Subcutaneous abdominal adipose tissue (tissue), 5 donors: ENCODE results near the gene NAV1.
A peak's percentile ranks its signal among the peaks of the same experiment; 100 is the strongest.

ENCODE experiments used
- H3K27ac ChIP-seq: one replicate; pipeline ENCODE4 v1.7.0; 2013; ENCODE audit warnings: low read depth, mild to moderate bottlenecking, inconsistent platforms, low read length, moderate library complexity
- H3K27me3 ChIP-seq, 5 donors: one replicate each; pipeline ENCODE4 v1.7.0; 2013; ENCODE audit warnings: low read length in 5 of 5, inconsistent platforms in 1 of 5; ENCODE audit not compliant: control insufficient read depth in 5 of 5, insufficient read depth in 4 of 5
- H3K36me3 ChIP-seq, 5 donors: one replicate each; pipeline ENCODE4 v1.7.0; 2013; ENCODE audit warnings: low read length in 5 of 5; ENCODE audit not compliant: control insufficient read depth in 5 of 5, insufficient read depth in 5 of 5
- H3K4me1 ChIP-seq, 5 donors: one replicate each; pipeline ENCODE4 v1.7.0; 2013; ENCODE audit warnings: low read length in 5 of 5, mild to moderate bottlenecking in 3 of 5, moderate library complexity in 1 of 5; ENCODE audit not compliant: control insufficient read depth in 5 of 5, insufficient read depth in 5 of 5
- H3K4me3 ChIP-seq, 5 donors: one replicate each; pipeline ENCODE4 v1.7.0; 2013; ENCODE audit warnings: low read length in 5 of 5, low read depth in 1 of 5
- H3K9ac ChIP-seq, 5 donors: one replicate each; pipeline ENCODE4 v1.7.0; 2013; ENCODE audit warnings: low read length in 5 of 5, mild to moderate bottlenecking in 4 of 5, moderate library complexity in 3 of 5
- H3K9me3 ChIP-seq, 5 donors: one replicate each; pipeline ENCODE4 v1.7.0; 2013; ENCODE audit warnings: low read length in 5 of 5; ENCODE audit not compliant: control insufficient read depth in 5 of 5
- donor health status: healthy.
- donor health status: healthy.
- donor health status: healthy.
- donor health status: healthy.
- donor health status: healthy.

NAV1 gene

GRCh38 chr1:201554789-201555592 lies 16.1 kb downstream of the NAV1 start:
- Histone ChIP-seq H3K9me3 (no peaks in the 10 kb centered on the region), H3K4me1 (peaks cover 12 to 82% (median 41%) of the 10 kb centered on the region in 5 donors), H3K4me3 (no peak overlapping the region), H3K27ac (peak overlapping the region; percentile 82), H3K36me3 (no peaks in the 10 kb centered on the region), H3K9ac (no peak overlapping the region), H3K27me3 (no peaks in the 10 kb centered on the region)

- no peak overlapping the region for H3K4me3 ChIP-seq
- H3K9ac ChIP-seq, result no peak overlapping the region
- no peaks in the 10 kb centered on the region for H3K9me3 ChIP-seq
- no peaks in the 10 kb centered on the region for H3K36me3 ChIP-seq
- peaks cover 14 to 88% (median 47%) of the 10 kb centered on the region in 5 donors for H3K4me1 ChIP-seq
- H3K27me3 ChIP-seq, result no peaks in the 10 kb centered on the region
- H3K27ac ChIP-seq, result peak overlapping the region; percentile 82
Measured at GRCh38 chr1:201555593-201555945, 16.6 kb downstream of the NAV1 start.

GRCh38 chr1:201556841-201557571 lies 18.1 kb downstream of the NAV1 start:
- no peaks in the 10 kb centered on the region for H3K36me3 ChIP-seq
- H3K27me3 ChIP-seq, result no peaks in the 10 kb centered on the region
- H3K9me3 ChIP-seq, result no peaks in the 10 kb centered on the region
- H3K9ac ChIP-seq, result peak overlapping the region in 2 of 5 donors; percentile 13 to 16
- H3K4me1 ChIP-seq, result peaks cover 16 to 94% (median 58%) of the 10 kb centered on the region in 5 donors
- peak overlapping the region; percentile 82 for H3K27ac ChIP-seq
- no peak overlapping the region for H3K4me3 ChIP-seq

GRCh38 chr1:201557572-201557958 lies 18.6 kb downstream of the NAV1 start:
- Histone ChIP-seq H3K4me1 (peaks cover 20 to 95% (median 61%) of the 10 kb centered on the region in 5 donors), H3K9me3 (no peaks in the 10 kb centered on the region), H3K27me3 (no peaks in the 10 kb centered on the region), H3K36me3 (no peaks in the 10 kb centered on the region), H3K9ac (peak overlapping the region in 1 of 5 donors; percentile 13), H3K27ac (peak overlapping the region; percentile 82), H3K4me3 (no peak overlapping the region)

GRCh38 chr1:201559679-201560162 lies 20.8 kb downstream of the NAV1 start:
- Histone ChIP-seq H3K27ac (peak overlapping the region; percentile 30), H3K36me3 (no peaks in the 10 kb centered on the region), H3K9ac (peak overlapping the region in 1 of 5 donors; percentile 16)

GRCh38 chr1:201560328-201561194 lies 21.6 kb downstream of the NAV1 start:
- H3K9ac ChIP-seq, result peak overlapping the region in 1 of 5 donors; percentile 28
- peaks cover 19 to 94% (median 66%) of the 10 kb centered on the region in 5 donors for H3K4me1 ChIP-seq

More at GRCh38 chr1:201559679-201560162, 20.8 kb downstream of the NAV1 start:
- Histone ChIP-seq H3K9me3 (no peaks in the 10 kb centered on the region), H3K4me3 (no peak overlapping the region), H3K4me1 (peaks cover 21 to 93% (median 64%) of the 10 kb centered on the region in 5 donors), H3K27me3 (no peaks in the 10 kb centered on the region)

GRCh38 chr1:201561195-201561564 lies 22.3 kb downstream of the NAV1 start:
- Histone ChIP-seq H3K4me1 (peaks cover 19 to 96% (median 69%) of the 10 kb centered on the region in 5 donors), H3K36me3 (no peaks in the 10 kb centered on the region), H3K9ac (peak overlapping the region in 1 of 5 donors; percentile 28), H3K4me3 (no peak overlapping the region), H3K27ac (no peak overlapping the region), H3K27me3 (no peaks in the 10 kb centered on the region), H3K9me3 (no peaks in the 10 kb centered on the region)

More at GRCh38 chr1:201560328-201561194, 21.6 kb downstream of the NAV1 start:
- no peaks in the 10 kb centered on the region for H3K9me3 ChIP-seq
- no peaks in the 10 kb centered on the region for H3K27me3 ChIP-seq
- no peaks in the 10 kb centered on the region for H3K36me3 ChIP-seq
- no peak overlapping the region for H3K4me3 ChIP-seq
- peak overlapping the region; percentile 30 for H3K27ac ChIP-seq

- Histone ChIP-seq H3K27me3 (no peaks in the 10 kb centered on the region), H3K9ac (peak overlapping the region in 1 of 5 donors; percentile 28), H3K27ac (no peak overlapping the region), H3K4me3 (no peak overlapping the region), H3K4me1 (peaks cover 19 to 96% (median 65%) of the 10 kb centered on the region in 5 donors), H3K36me3 (no peaks in the 10 kb centered on the region), H3K9me3 (no peaks in the 10 kb centered on the region)
Measured at GRCh38 chr1:201561601-201562000, 22.7 kb downstream of the NAV1 start.

- Histone ChIP-seq H3K9me3 (no peaks in the 10 kb centered on the region), H3K4me1 (peaks cover 21 to 95% (median 61%) of the 10 kb centered on the region in 5 donors), H3K36me3 (no peaks in the 10 kb centered on the region), H3K27me3 (no peaks in the 10 kb centered on the region), H3K9ac (no peak overlapping the region), H3K27ac (peak overlapping the region; percentile 54), H3K4me3 (no peak overlapping the region)
Measured at GRCh38 chr1:201562257-201562656, 23.3 kb downstream of the NAV1 start.
